ENCODE measurements around the gene TRIM26.

DNA sequence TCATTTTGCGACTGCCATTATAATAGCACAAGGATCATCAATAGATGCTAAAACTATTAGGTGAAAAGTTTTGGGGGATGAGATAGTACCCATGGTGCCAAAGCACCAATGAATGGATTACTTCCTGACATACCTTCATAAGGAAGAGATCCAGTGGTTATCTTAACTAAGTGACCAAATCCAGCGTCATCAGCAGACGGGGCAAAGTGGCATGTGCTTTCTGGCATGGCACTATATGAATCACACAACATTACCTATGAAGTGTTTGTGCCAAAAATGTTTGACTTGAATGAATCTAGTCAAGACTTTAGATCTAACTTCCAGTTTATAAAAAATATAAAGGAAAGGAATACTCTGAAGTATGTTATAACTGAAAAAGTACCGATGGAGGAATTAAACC is 10.8 kb downstream of the TRIM26 start:
- no peak for TF ChIP-seq POLR2A (IDR thresholded peaks at IDR 0.05)
- no peak for TF ChIP-seq EP300 (IDR thresholded peaks at IDR 0.05)
- TF ChIP-seq, protein P1, sequence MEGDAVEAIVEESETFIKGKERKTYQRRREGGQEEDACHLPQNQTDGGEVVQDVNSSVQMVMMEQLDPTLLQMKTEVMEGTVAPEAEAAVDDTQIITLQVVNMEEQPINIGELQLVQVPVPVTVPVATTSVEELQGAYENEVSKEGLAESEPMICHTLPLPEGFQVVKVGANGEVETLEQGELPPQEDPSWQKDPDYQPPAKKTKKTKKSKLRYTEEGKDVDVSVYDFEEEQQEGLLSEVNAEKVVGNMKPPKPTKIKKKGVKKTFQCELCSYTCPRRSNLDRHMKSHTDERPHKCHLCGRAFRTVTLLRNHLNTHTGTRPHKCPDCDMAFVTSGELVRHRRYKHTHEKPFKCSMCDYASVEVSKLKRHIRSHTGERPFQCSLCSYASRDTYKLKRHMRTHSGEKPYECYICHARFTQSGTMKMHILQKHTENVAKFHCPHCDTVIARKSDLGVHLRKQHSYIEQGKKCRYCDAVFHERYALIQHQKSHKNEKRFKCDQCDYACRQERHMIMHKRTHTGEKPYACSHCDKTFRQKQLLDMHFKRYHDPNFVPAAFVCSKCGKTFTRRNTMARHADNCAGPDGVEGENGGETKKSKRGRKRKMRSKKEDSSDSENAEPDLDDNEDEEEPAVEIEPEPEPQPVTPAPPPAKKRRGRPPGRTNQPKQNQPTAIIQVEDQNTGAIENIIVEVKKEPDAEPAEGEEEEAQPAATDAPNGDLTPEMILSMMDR (IDR thresholded peaks at IDR 0.05): no peak
- TF ChIP-seq POLR2AphosphoS5 (IDR thresholded peaks at IDR 0.05): no peak
